ENCODE results near the gene MAGOH.

Gene MAGOH

DNA sequence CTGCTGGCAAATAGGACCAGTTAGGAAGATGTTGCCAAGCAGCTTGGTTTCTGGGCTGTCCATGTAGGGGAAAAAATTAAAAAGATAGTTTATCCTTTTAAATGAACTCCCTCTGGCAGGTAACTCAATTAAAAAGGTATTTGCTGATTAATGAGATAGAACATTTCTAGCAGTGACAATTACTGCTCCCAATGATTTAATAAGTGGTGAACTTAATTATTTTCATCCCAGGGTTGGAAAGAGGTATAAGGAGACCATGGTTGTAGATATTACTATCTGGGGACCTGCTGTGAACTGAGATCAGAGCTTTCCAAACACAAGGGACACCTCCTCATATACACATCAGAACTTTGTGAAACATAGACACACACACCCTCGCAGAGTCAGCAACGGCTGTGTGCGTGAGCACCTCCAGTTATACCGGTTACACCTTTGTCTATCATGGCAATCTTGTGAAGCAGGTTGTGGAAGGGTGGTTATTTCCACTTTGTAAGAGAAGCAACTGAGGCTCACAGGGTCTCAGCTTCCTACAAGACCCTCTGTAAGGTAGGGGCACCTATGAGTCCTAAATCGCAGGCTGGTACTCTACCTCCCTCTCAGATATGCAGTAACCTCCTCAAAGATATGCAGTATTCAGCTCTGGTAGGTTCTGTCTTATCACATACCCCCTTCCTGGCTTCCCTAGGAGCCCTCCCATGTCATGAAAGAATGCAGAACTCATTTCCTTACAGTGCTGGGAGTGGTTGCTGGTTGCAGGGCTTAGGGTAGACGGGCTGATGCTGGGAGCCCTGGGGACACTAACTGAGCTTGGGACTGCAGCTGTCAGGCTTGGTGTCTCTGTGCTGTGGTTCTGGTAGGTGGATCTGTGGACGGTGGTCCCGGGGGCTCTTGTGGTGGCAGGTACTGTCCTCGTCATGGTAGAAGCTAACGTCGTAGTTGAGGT is 18.5 kb upstream of the MAGOH start:
- no peak for DNase-seq (ENCODE audit: low read depth, low spot score)
- CTCF ChIA-PET: interaction anchor here (1.4 to 17.6 kb wide), 2 partner anchors 9 to 21 kb away, joined by 4 to 178 read pairs; no protein-coding TSS in a partner anchor
- POLR2A ChIA-PET: no interaction called here
- no peak overlapping the region for H3K4me3 ChIP-seq (ENCODE audit: low read depth, low read length)
- TF ChIP-seq, protein P1, sequence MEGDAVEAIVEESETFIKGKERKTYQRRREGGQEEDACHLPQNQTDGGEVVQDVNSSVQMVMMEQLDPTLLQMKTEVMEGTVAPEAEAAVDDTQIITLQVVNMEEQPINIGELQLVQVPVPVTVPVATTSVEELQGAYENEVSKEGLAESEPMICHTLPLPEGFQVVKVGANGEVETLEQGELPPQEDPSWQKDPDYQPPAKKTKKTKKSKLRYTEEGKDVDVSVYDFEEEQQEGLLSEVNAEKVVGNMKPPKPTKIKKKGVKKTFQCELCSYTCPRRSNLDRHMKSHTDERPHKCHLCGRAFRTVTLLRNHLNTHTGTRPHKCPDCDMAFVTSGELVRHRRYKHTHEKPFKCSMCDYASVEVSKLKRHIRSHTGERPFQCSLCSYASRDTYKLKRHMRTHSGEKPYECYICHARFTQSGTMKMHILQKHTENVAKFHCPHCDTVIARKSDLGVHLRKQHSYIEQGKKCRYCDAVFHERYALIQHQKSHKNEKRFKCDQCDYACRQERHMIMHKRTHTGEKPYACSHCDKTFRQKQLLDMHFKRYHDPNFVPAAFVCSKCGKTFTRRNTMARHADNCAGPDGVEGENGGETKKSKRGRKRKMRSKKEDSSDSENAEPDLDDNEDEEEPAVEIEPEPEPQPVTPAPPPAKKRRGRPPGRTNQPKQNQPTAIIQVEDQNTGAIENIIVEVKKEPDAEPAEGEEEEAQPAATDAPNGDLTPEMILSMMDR (IDR thresholded peaks at IDR 0.05; ENCODE audit: insufficient read depth, low read length, missing control alignments): no peak

DNA sequence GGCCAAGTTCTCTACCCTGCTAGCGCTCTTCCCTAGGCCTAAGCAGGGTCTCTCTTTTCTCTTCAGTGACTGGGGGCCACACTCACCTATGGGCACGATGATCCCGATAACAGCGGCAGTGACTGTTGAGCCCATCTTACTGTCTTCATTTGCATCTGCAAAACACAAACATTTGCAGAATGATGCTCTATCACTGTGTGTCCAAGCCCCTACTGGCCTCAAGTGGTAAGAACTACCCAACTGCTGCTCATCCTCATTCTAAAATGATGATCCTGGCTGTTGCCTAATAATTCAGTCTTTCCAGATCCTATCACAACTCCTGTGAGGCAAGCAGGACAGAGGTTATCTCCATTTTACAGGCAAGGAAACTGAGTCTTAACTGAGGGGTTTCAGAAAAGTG is 16.7 kb upstream of the MAGOH start:
- ChIA-PET POLR2A (no interaction called here), CTCF (interaction anchor here (1.4 to 17.6 kb wide), 2 partner anchors 22 to 136 kb away, joined by 3 to 178 read pairs; no protein-coding TSS in a partner anchor)
- H3K4me3 ChIP-seq (ENCODE audit: low read depth, low read length): no peak overlapping the region
- TF ChIP-seq, protein P1 (IDR thresholded peaks at IDR 0.05; ENCODE audit: insufficient read depth, low read length, missing control alignments): no peak
- no peak for DNase-seq (ENCODE audit: low read depth, low spot score)

DNA sequence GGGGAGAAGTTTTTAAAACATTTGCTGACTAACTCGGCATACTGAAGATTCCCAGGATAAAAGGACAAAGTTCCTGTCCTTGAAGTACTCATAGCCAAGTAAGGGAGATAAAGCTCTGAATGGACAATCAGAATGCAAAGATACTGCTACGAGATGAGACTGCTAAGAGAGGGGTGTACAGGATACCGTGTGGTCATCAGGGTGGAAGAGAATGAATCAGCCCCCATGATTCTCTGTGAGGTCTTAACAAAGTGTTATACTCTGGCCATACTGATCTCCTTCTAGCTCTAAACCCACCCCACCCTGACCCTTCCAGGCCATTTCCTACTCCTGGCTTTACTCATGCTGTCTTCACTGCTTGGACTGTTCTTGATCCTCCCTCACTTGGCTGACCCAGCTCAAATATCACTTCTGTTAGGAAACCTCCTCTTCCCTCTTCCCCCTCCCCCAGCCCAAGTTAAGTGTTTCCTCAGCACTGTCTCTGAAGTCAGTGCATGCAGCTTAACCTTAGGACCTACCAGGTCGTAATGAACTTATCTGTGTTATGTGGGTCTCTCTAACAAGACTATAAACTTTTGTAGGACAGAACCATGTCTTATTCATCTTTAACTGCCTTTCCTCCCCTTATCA is 15.8 kb upstream of the MAGOH start:
- TF ChIP-seq, protein P1 (IDR thresholded peaks at IDR 0.05; ENCODE audit: insufficient read depth, low read length, missing control alignments): no peak
- POLR2A ChIA-PET: no interaction called here
- DNase-seq (ENCODE audit: low read depth, low spot score): peak; percentile 24
- CTCF ChIA-PET: interaction anchor here (1.4 to 17.6 kb wide), 2 partner anchors 23 to 137 kb away, joined by 3 to 178 read pairs; no protein-coding TSS in a partner anchor
- H3K4me3 ChIP-seq (ENCODE audit: low read depth, low read length): no peak overlapping the region

DNA sequence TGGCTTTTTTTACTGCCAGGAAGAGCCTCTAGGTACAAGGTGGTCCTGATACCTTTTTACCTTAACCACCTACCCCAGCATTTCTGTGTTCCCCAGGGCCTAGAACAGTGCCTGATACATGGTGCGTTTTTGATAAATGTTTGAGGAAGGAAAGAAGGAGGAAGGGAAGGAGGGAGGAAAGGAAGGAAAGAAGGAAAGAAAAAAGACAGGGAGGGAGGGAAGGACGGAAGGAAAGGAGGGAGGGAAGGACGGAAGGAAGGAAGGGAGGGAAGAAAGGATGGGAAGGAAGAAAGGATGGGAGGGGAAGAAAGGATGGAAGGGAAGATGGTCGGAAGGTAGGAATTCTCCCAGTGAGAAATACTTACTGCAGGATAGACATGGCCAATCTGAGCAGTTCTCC is 12.0 kb upstream of the MAGOH start:
- CTCF ChIA-PET: interaction anchor here (2.1 to 2.5 kb wide), 2 partner anchors 11 to 28 kb away, joined by 6 to 12 read pairs; no protein-coding TSS in a partner anchor
- POLR2A ChIA-PET: no interaction called here
- TF ChIP-seq, protein P1 (IDR thresholded peaks at IDR 0.05; ENCODE audit: insufficient read depth, low read length, missing control alignments): no peak
- no peak overlapping the region for H3K4me3 ChIP-seq (ENCODE audit: low read depth, low read length)
- DNase-seq (ENCODE audit: low read depth, low spot score): no peak

DNA sequence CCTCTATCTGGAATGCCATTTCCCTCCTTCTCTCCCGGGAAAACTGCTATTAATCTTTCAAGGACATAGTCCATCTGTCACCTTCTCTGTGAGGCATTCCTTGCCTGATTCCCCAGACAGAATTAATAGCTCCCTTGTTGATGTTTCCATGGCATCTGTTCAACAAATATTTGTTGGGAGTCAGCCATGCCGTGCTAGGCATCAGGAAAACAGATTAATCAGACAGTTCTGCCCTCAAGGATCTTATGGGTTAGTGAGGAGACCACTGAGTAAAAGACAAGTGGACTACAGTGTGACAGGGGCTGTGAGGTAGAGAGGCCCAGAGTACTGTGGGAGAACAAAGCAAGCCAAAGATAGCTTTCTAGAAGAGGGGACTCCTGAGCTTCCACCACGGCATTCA is 11.4 kb upstream of the MAGOH start:
- POLR2A ChIA-PET: no interaction called here
- no peak for DNase-seq (ENCODE audit: low read depth, low spot score)
- TF ChIP-seq, protein P1 (IDR thresholded peaks at IDR 0.05; ENCODE audit: insufficient read depth, low read length, missing control alignments): no peak
- no peak overlapping the region for H3K4me3 ChIP-seq (ENCODE audit: low read depth, low read length)
- CTCF ChIA-PET: no interaction called here
